Measurements from ENCODE around the gene ZDHHC19.
"Not testable (repeated sequence)": the region's sequence is repeated elsewhere in the genome, so short reads cannot be mapped to it uniquely, and the experiment has no call there.

ZDHHC19 gene

DNA sequence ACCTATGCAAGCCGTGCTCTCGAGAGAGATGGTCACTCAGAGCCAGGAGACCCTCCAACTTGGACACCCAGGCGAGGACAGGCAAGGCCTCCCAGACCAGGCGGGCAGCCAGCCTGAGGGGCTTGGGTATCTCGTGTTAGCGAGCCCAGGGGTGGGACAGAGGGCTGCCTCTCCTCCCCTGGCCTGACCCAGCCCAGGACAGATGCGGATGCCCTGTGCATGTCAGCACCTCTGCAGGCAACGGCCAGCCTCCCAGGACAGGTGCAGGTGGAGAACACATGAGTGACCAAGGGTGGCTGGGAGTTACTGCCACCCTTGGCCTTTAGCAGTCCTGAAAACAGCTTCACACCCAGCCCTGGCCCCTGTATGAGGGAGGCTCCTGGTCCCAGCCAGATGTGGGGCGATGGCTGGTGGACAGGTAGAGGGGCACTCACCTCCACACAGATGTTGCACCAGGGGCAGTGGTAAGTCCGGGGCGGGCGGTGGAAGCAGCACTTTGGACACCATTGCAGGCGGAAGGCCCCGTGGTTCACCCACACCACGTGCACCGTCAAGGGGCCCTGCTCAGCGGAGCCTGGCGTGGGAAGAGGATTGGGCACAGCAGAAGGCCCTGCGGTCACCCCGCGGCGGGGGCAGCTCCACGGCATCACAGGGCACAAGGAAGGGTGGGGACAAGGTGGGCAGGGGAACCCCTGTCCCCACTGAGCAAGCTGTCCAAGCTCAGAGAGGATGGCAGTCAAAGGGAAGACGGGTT is 2.1 kb downstream of the ZDHHC19 start:
- H3K4me3 ChIP-seq: no peak overlapping the region
- intact Hi-C loops (cut with DNase I; ENCODE audit: low total_unique reads): no loop called here
- no peak overlapping the region for H3K27ac ChIP-seq
- peaks cover 0 to 9% (median 3%) of the 10 kb centered on the region in 4 donors for H3K4me1 ChIP-seq
- DNase-seq: no peak
- H3K36me3 ChIP-seq: no peaks in the 10 kb centered on the region
- no peaks in the 10 kb centered on the region for H3K9me3 ChIP-seq
- H3K27me3 ChIP-seq: peaks cover 0 to 54% of the 10 kb centered on the region in 2 donors
- TF ChIP-seq CTCF (IDR thresholded peaks at IDR 0.05): no peak

GRCh38 chr3:196207833-196208607 is 3.2 kb downstream of the ZDHHC19 start:
- peak overlapping the region; percentile 6 to 25 for H3K4me3 ChIP-seq
- no peak for TF ChIP-seq CTCF (IDR thresholded peaks at IDR 0.05)
- intact Hi-C loops (cut with DNase I; ENCODE audit: low total_unique reads): no loop called here
- no peaks in the 10 kb centered on the region for H3K9me3 ChIP-seq
- DNase-seq: no peak
- peaks cover 0 to 9% (median 3%) of the 10 kb centered on the region in 4 donors for H3K4me1 ChIP-seq
- peaks cover 0 to 56% of the 10 kb centered on the region in 2 donors for H3K27me3 ChIP-seq
- H3K27ac ChIP-seq: no peak overlapping the region
- no peaks in the 10 kb centered on the region for H3K36me3 ChIP-seq

- no peak for TF ChIP-seq CTCF (IDR thresholded peaks at IDR 0.05)
- no peaks in the 10 kb centered on the region for H3K36me3 ChIP-seq
- H3K27ac ChIP-seq: no peak overlapping the region
- intact Hi-C loops (cut with DNase I; ENCODE audit: low total_unique reads): no loop called here
- no peak for DNase-seq
- H3K4me3 ChIP-seq: no peak overlapping the region
- H3K9me3 ChIP-seq: no peaks in the 10 kb centered on the region
- peaks cover 0 to 9% (median 3%) of the 10 kb centered on the region in 4 donors for H3K4me1 ChIP-seq
- peaks cover 0 to 62% of the 10 kb centered on the region in 2 donors for H3K27me3 ChIP-seq
These were observed 3.9 kb downstream of the ZDHHC19 start for GRCh38 chr3:196207159-196207832.

- H3K4me3 ChIP-seq; H3K9me3 ChIP-seq; H3K4me1 ChIP-seq; H3K27ac ChIP-seq; intact Hi-C loops (cut with DNase I; ENCODE audit: low total_unique reads); DNase-seq; H3K36me3 ChIP-seq: not testable (repeated sequence)
- H3K27me3 ChIP-seq: peaks cover 0 to 63% of the 10 kb centered on the region in 2 donors
These were observed 5.6 kb downstream of the ZDHHC19 start for GRCh38 chr3:196205442-196206205.

DNA sequence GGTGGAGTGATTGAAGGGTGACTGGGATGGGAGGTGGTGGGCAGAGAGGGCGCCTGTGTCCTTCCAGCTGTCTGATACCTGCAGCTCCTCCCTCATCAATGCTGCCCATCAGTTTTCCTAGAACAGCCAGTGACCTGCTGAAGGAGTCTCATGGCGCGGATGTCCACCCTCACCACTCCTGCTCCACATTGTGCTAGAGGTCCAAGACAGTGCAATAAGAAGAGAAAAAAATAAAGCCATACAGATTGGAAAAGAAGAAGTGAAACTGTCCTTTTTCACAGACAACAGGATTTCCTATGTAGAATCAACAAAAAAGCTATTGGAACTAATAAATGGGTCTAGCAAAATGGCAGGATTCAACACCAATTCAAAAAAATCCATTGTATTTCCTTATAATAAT is 7.4 kb downstream of the ZDHHC19 start:
- H3K27me3 ChIP-seq: peaks cover 0 to 53% of the 10 kb centered on the region in 2 donors
- intact Hi-C loops (cut with DNase I; ENCODE audit: low total_unique reads): no loop called here
- H3K36me3 ChIP-seq: no peaks in the 10 kb centered on the region
- TF ChIP-seq CTCF (IDR thresholded peaks at IDR 0.05): no peak
- no peak overlapping the region for H3K27ac ChIP-seq
- H3K4me3 ChIP-seq: no peak overlapping the region
- no peak for DNase-seq
- no peaks in the 10 kb centered on the region for H3K9me3 ChIP-seq
- H3K4me1 ChIP-seq: peaks cover 0 to 9% (median 3%) of the 10 kb centered on the region in 4 donors

All from tibial artery (tissue), 4 donors.